Measurements from ENCODE around the gene MAGI2.

The MAGI2 gene

GRCh38 chr7:79406371-79406770, 47.1 kb downstream of the MAGI2 start:
- Histone ChIP-seq H3K79me2 (ENCODE audit: control insufficient read depth, low read length) (no peaks in the 10 kb centered on the region), H3K4me3 (ENCODE audit: low read length) (no peak overlapping the region), H3K4me1 (ENCODE audit: control insufficient read depth, low read length) (no peaks in the 10 kb centered on the region), H4K20me1 (ENCODE audit: control insufficient read depth, insufficient read depth, low read depth, low read length) (no peaks in the 10 kb centered on the region), H3K9me3 (ENCODE audit: control insufficient read depth, insufficient read depth, low read length) (no peaks in the 10 kb centered on the region), H3F3A (ENCODE audit: control insufficient read depth, insufficient read depth) (no peaks in the 10 kb centered on the region), H3K4me2 (ENCODE audit: low read length) (no peak overlapping the region), H3K27ac (ENCODE audit: low read depth, low read length) (no peak overlapping the region), H3K9me2 (replicated peaks; ENCODE audit: control insufficient read depth, low read length) (no peaks in the 10 kb centered on the region), H3K36me3 (ENCODE audit: control insufficient read depth, low read length) (no peaks in the 10 kb centered on the region), H3K27me3 (ENCODE audit: control insufficient read depth, low read length) (no peaks in the 10 kb centered on the region)
- TF ChIP-seq EZH2phosphoT487 (IDR thresholded peaks at IDR 0.05; ENCODE audit: borderline replicate concordance, low read length) (no peak), CTCF (IDR thresholded peaks at IDR 0.05; ENCODE audit: low read depth, low read length, poor library complexity, severe bottlenecking) (no peak)

DNA sequence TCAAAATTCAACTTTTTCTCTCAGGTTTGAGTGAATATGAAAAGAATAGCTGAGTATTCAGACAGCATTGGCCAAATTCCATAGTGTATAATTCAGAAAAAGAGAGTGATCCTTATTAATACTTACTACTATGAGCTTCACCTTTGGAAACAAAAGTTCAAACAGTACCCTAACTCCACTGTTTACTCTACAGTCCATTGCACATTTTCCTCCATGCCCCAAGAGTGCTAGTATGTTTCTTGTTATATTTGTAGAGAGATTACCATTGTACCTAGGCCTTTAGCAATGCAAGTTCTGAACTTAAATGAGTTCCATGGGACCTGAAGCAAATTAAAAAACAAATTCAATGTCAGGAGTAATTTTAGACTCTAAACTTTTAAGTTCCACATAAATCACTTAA, 48.1 kb downstream of the MAGI2 start:
- Histone ChIP-seq H3K4me3 (ENCODE audit: low read length) (no peak overlapping the region), H3K4me2 (ENCODE audit: low read length) (no peak overlapping the region), H3K4me1 (ENCODE audit: control insufficient read depth, low read length) (no peaks in the 10 kb centered on the region), H3K27ac (ENCODE audit: low read depth, low read length) (no peak overlapping the region), H3K27me3 (ENCODE audit: control insufficient read depth, low read length) (no peaks in the 10 kb centered on the region), H3K36me3 (ENCODE audit: control insufficient read depth, low read length) (no peaks in the 10 kb centered on the region), H3F3A (ENCODE audit: control insufficient read depth, insufficient read depth) (no peaks in the 10 kb centered on the region), H3K79me2 (ENCODE audit: control insufficient read depth, low read length) (no peaks in the 10 kb centered on the region), H4K20me1 (ENCODE audit: control insufficient read depth, insufficient read depth, low read depth, low read length) (no peaks in the 10 kb centered on the region), H3K9me2 (replicated peaks; ENCODE audit: control insufficient read depth, low read length) (no peaks in the 10 kb centered on the region), H3K9me3 (ENCODE audit: control insufficient read depth, insufficient read depth, low read length) (no peaks in the 10 kb centered on the region)
- TF ChIP-seq CTCF (IDR thresholded peaks at IDR 0.05; ENCODE audit: low read depth, low read length, poor library complexity, severe bottlenecking) = no peak
- TF ChIP-seq EZH2phosphoT487 (IDR thresholded peaks at IDR 0.05; ENCODE audit: borderline replicate concordance, low read length) = no peak

- no peaks in the 10 kb centered on the region for H3F3A ChIP-seq (ENCODE audit: control insufficient read depth, insufficient read depth)
- TF ChIP-seq CTCF (IDR thresholded peaks at IDR 0.05; ENCODE audit: low read depth, low read length, poor library complexity, severe bottlenecking) (no peak), EZH2phosphoT487 (IDR thresholded peaks at IDR 0.05; ENCODE audit: borderline replicate concordance, low read length) (no peak)
- no peaks in the 10 kb centered on the region for H3K9me2 ChIP-seq (replicated peaks; ENCODE audit: control insufficient read depth, low read length)
- no peaks in the 10 kb centered on the region for H3K4me1 ChIP-seq (ENCODE audit: control insufficient read depth, low read length)
- H4K20me1 ChIP-seq (ENCODE audit: control insufficient read depth, insufficient read depth, low read depth, low read length) = no peaks in the 10 kb centered on the region
- H3K9me3 ChIP-seq (ENCODE audit: control insufficient read depth, insufficient read depth, low read length) = no peaks in the 10 kb centered on the region
- H3K27ac ChIP-seq (ENCODE audit: low read depth, low read length) = no peak overlapping the region
- no peaks in the 10 kb centered on the region for H3K27me3 ChIP-seq (ENCODE audit: control insufficient read depth, low read length)
- H3K4me2 ChIP-seq (ENCODE audit: low read length) = no peak overlapping the region
- no peaks in the 10 kb centered on the region for H3K36me3 ChIP-seq (ENCODE audit: control insufficient read depth, low read length)
- H3K4me3 ChIP-seq (ENCODE audit: low read length) = no peak overlapping the region
- H3K79me2 ChIP-seq (ENCODE audit: control insufficient read depth, low read length) = no peaks in the 10 kb centered on the region
Measured at GRCh38 chr7:79403879-79404278, 49.6 kb downstream of the MAGI2 start.

DNA sequence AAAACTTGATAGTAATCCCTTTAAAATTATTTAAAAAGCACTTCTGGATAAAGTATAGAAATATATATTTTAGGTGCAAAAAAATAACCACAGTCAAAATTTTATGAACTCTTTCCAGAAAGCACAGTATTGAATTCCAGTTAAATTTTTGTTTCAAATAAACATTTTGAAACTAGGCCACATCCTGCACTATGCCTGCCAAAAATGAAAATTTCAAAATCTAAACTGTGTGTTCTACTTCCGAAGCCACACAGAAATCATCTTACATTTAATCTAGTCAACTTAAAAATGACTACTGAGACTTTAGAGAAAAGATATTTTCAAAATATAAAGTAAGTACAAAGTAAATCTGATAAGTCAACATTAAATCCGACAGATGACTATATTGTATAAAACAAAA, 50.0 kb downstream of the MAGI2 start:
- H3K27me3 ChIP-seq (ENCODE audit: control insufficient read depth, low read length) = no peaks in the 10 kb centered on the region
- H3K9me3 ChIP-seq (ENCODE audit: control insufficient read depth, insufficient read depth, low read length) = no peaks in the 10 kb centered on the region
- H3K4me1 ChIP-seq (ENCODE audit: control insufficient read depth, low read length) = no peaks in the 10 kb centered on the region
- no peaks in the 10 kb centered on the region for H4K20me1 ChIP-seq (ENCODE audit: control insufficient read depth, insufficient read depth, low read depth, low read length)
- no peak overlapping the region for H3K4me2 ChIP-seq (ENCODE audit: low read length)
- TF ChIP-seq CTCF (IDR thresholded peaks at IDR 0.05; ENCODE audit: low read depth, low read length, poor library complexity, severe bottlenecking) (no peak), EZH2phosphoT487 (IDR thresholded peaks at IDR 0.05; ENCODE audit: borderline replicate concordance, low read length) (no peak)
- H3K27ac ChIP-seq (ENCODE audit: low read depth, low read length) = no peak overlapping the region
- no peaks in the 10 kb centered on the region for H3K79me2 ChIP-seq (ENCODE audit: control insufficient read depth, low read length)
- no peaks in the 10 kb centered on the region for H3K36me3 ChIP-seq (ENCODE audit: control insufficient read depth, low read length)
- H3F3A ChIP-seq (ENCODE audit: control insufficient read depth, insufficient read depth) = no peaks in the 10 kb centered on the region
- no peak overlapping the region for H3K4me3 ChIP-seq (ENCODE audit: low read length)
- no peaks in the 10 kb centered on the region for H3K9me2 ChIP-seq (replicated peaks; ENCODE audit: control insufficient read depth, low read length)
